Cardiac fibroblast (primary cell): ENCODE data around the gene CDC42SE2.
A peak's percentile ranks its signal among the peaks of the same experiment; 100 is the strongest.

Source experiments
- DNase-seq, 2 donors: peaks; one replicate each; pipeline versions ENCODE4 v3.0.0 to v3.0.0-alpha.2; 2010; ENCODE audit warnings: low read depth in 2 of 2
- H3K4me3 ChIP-seq, 2 donors: replicated peaks in 1 of 2; 1 replicate in 1 of 2; 2 replicates in 1 of 2; pipeline ENCODE4 v1.5.1; 2011; ENCODE audit warnings: low read depth in 2 of 2, low read length in 2 of 2, mild to moderate bottlenecking in 2 of 2, moderate library complexity in 1 of 2
- CTCF ChIP-seq: IDR thresholded peaks from one replicate; pipeline ENCODE4 v1.5.1; 2011; ENCODE audit warnings: low read depth, mild to moderate bottlenecking, low read length, inconsistent platforms

The CDC42SE2 gene

GRCh38 chr5:131316026-131316425, 52.2 kb downstream of the CDC42SE2 start:
- H3K4me3 ChIP-seq: no peak overlapping the region
- TF ChIP-seq CTCF: no peak
- no peak for DNase-seq

- DNase-seq: no peak
- H3K4me3 ChIP-seq: no peak overlapping the region
- no peak for TF ChIP-seq CTCF
Measured at GRCh38 chr5:131316822-131317221, 53.0 kb downstream of the CDC42SE2 start.

DNA sequence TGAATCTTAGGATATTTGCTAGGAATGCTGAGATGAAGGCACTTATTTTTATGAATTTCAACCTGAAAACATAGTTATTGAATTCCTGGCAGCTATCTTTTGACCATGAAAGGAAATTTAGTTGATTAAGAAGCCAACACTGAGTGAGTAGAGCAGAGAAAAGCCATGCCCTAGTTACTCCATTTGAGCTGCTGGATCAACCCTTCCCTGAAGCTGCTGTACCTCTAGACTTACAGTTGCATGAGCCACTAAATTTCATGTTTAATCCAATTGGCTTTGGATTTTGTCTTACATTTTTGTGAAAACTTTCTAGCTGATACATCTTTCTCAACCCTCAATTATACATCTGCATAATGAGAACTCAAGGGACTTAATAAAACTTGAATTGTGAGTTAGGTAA, 54.6 kb downstream of the CDC42SE2 start:
- DNase-seq: no peak
- TF ChIP-seq CTCF: no peak
- H3K4me3 ChIP-seq: no peak overlapping the region

DNA sequence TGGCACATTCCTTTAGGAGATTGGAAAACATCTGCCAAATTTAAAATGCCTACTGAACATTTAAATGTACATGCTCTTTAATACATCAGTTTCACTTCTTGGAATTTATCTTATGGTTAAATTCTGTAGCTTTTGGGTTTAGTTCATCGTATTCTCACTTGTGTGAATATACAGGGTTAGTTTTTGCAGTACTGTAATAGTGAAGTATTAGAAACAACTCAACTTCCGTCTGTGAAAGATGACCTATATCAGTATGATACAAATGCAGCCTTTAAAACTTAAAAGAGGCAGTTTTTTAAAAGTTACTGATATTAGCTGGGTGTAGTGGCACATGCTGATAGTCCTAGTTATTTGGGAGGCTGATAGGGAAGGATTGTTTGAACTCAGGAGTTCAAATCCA, 57.2 kb downstream of the CDC42SE2 start:
- no peak for DNase-seq
- TF ChIP-seq CTCF: no peak
- H3K4me3 ChIP-seq: no peak overlapping the region

DNA sequence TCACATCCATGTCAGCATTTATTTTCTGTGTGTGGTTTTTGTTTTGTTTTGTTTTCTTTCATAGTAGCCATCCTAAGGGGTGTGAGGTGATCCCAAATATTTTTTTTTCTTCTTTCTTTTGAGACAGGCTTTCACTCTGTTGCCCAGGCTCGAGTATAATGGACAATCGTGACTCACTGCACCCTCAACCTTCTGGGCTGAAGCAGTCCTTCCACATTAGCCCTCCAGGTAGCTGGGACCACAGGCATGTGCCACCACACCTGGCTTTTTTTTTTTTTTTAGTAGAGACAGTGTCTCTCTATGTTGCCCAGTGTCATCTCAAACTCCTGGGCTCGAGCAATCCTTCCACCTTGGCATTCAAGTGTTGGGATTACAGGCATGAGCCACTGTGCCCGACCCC, 59.1 kb downstream of the CDC42SE2 start:
- no peak overlapping the region for H3K4me3 ChIP-seq
- DNase-seq: no peak
- no peak for TF ChIP-seq CTCF

DNA sequence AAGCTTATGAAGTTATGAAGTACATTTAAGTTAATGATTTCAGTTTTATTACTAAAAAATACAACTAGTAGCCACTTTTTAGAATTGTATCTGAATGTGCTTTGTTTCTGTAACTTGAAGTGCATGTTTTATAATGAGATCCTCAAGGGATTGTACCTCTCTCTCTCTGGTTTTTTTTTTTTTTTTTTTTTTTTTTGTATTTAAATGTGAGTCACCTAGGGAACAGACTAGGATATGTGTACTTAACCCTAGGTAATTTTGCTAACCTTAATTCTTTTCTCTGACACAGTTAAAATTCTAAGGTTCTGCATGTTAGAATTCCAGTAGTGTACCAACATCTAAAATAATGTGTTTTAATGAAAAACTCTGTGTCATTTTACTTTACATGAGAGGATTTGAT, 59.5 kb downstream of the CDC42SE2 start:
- H3K4me3 ChIP-seq: no peak overlapping the region
- peak in 1 of 2 donors; percentile 27 for DNase-seq
- no peak for TF ChIP-seq CTCF

- DNase-seq: peak; percentile 19 to 62
- no peak overlapping the region for H3K4me3 ChIP-seq
- no peak for TF ChIP-seq CTCF
Measured at GRCh38 chr5:131324303-131324702, 60.5 kb downstream of the CDC42SE2 start.
